Muscle layer of duodenum (tissue), 2 donors: ENCODE measurements around the gene CD7.
A peak's percentile ranks its signal among the peaks of the same experiment; 100 is the strongest.

ENCODE experiments used
- H3K27ac ChIP-seq: one replicate; pipeline ENCODE4 v1.7.0; 2013; ENCODE audit warnings: mild to moderate bottlenecking, low read length
- H3K27me3 ChIP-seq: one replicate; pipeline ENCODE4 v1.7.0; 2013; ENCODE audit warnings: low read depth, mild to moderate bottlenecking, control low read depth, low read length
- H3K36me3 ChIP-seq, 2 donors: one replicate each; pipeline ENCODE4 v1.7.0; 2013; ENCODE audit warnings: low read length in 2 of 2, control low read depth in 1 of 2, mild to moderate bottlenecking in 1 of 2; ENCODE audit not compliant: insufficient read depth in 2 of 2, control insufficient read depth in 1 of 2
- H3K4me1 ChIP-seq, 2 donors: one replicate each; pipeline ENCODE4 v1.7.0; 2013; ENCODE audit warnings: low read length in 2 of 2, mild to moderate bottlenecking in 2 of 2, control low read depth in 1 of 2, moderate library complexity in 1 of 2; ENCODE audit not compliant: insufficient read depth in 2 of 2, control insufficient read depth in 1 of 2
- H3K4me3 ChIP-seq, 2 donors: one replicate each; pipeline ENCODE4 v1.7.0; 2013; ENCODE audit warnings: low read length in 2 of 2, low read depth in 1 of 2, mild to moderate bottlenecking in 1 of 2
- H3K9me3 ChIP-seq, 2 donors: one replicate each; pipeline ENCODE4 v1.7.0; 2013; ENCODE audit warnings: low read length in 2 of 2, control low read depth in 1 of 2, mild to moderate bottlenecking in 1 of 2; ENCODE audit not compliant: control insufficient read depth in 1 of 2
- donor health status: healthy.

CD7 gene

GRCh38 chr17:82332669-82333278, 15.4 kb upstream of the CD7 start:
- Histone ChIP-seq H3K36me3 (no peaks in the 10 kb centered on the region), H3K4me3 (peak overlapping the region; percentile 44 to 72), H3K9me3 (no peaks in the 10 kb centered on the region), H3K27ac (no peak overlapping the region), H3K4me1 (peaks cover 0 to 39% of the 10 kb centered on the region in 2 donors), H3K27me3 (no peaks in the 10 kb centered on the region)

GRCh38 chr17:82331345-82331939, 14.0 kb upstream of the CD7 start:
- Histone ChIP-seq H3K27ac (no peak overlapping the region), H3K4me1 (peaks cover 0 to 39% of the 10 kb centered on the region in 2 donors), H3K9me3 (no peaks in the 10 kb centered on the region), H3K36me3 (no peaks in the 10 kb centered on the region), H3K27me3 (no peaks in the 10 kb centered on the region), H3K4me3 (no peak overlapping the region)

- Histone ChIP-seq H3K36me3 (peaks cover 0 to 5% of the 10 kb centered on the region in 2 donors), H3K4me3 (no peak overlapping the region), H3K27ac (no peak overlapping the region), H3K9me3 (no peaks in the 10 kb centered on the region), H3K27me3 (no peaks in the 10 kb centered on the region), H3K4me1 (peaks cover 0 to 39% of the 10 kb centered on the region in 2 donors)
Measured at GRCh38 chr17:82330322-82331239, 13.2 kb upstream of the CD7 start.

DNA sequence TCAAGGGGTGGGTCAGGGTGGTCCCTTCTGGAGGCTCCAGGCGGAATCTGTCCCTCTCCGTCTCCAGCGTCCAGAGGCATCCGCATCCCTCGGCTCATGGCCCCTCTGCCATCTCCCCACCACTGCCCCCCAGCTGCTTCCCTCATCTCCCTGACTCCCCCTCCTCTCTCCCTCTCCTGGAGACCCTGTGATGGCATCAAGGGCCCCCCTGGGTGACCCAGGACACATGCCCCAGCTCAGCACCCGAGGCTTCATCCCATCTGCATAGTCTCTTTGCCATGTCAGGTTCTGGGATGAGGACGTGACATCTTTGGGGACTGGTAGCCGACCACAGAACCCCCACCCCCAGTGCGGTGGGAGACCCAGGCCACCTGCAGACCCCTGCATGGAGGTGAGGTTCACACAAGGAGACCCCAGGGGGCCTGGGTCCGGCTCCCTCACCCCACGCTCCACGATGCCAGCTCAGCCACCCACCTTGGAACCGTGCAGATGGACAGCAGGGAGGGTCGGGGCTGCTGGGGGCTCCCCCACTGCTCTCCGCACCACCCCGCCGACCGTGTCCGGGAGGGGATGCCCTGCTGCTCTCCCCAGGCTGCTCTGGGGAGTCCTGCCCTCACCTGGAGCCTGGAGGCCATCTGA, 12.4 kb upstream of the CD7 start:
- Histone ChIP-seq H3K4me1 (peaks cover 0 to 31% of the 10 kb centered on the region in 2 donors), H3K4me3 (no peak overlapping the region), H3K9me3 (no peaks in the 10 kb centered on the region), H3K27ac (no peak overlapping the region), H3K36me3 (peaks cover 0 to 6% of the 10 kb centered on the region in 2 donors), H3K27me3 (no peaks in the 10 kb centered on the region)

DNA sequence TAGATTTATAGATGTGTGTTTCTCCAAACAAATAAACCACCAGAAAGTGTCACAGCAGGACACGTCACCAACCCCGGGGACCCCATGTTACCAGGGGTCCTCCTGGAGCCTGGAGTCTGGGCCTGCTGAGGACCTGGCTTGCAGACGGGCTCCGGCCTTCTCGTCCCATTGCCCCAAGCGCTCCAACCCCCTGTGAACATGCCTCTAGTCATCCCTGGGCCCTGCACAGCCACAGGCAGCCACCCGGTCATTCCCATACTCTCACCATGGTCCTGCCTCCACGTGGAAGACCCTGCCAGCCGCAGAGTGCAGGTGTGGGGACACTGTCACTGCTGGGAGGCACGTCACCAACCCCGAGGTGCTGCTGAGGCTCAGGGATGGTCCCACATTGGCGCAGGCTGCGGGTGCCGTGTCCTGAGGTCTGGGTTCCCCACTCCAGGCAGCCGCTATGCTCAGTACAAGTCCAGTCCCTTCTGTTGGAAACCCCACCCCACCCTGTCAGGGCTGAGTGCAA, 11.6 kb upstream of the CD7 start:
- Histone ChIP-seq H3K27ac (no peak overlapping the region), H3K36me3 (peaks cover 0 to 6% of the 10 kb centered on the region in 2 donors), H3K9me3 (no peaks in the 10 kb centered on the region), H3K27me3 (no peaks in the 10 kb centered on the region), H3K4me3 (no peak overlapping the region), H3K4me1 (peaks cover 0 to 24% of the 10 kb centered on the region in 2 donors)

- H3K27ac ChIP-seq: no peak overlapping the region
- no peaks in the 10 kb centered on the region for H3K27me3 ChIP-seq
- H3K4me3 ChIP-seq: no peak overlapping the region
- H3K9me3 ChIP-seq: no peaks in the 10 kb centered on the region
- H3K4me1 ChIP-seq: peaks cover 0 to 24% of the 10 kb centered on the region in 2 donors
- peaks cover 0 to 6% of the 10 kb centered on the region in 2 donors for H3K36me3 ChIP-seq
Measured at GRCh38 chr17:82328141-82328993, 11.0 kb upstream of the CD7 start.

DNA sequence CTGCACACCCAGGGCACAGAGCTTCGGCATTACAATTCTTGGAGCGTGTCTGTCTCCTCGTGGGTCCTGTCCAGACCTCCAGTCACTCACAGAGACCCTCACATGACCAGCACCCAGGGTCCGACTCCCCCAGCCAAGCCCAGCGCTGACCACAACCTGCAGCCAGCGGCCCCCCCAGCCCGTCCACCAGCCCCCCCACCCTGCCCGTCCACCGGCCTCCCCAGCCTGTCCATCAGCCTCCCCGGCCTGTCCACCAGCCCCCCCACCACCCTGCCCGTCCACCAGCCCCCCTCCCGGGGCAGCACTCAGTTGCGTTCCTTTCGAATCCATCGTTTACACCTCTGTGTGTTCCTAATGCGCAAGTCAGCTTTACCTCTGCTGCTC, 10.3 kb upstream of the CD7 start:
- no peak overlapping the region for H3K4me3 ChIP-seq
- peaks cover 0 to 19% of the 10 kb centered on the region in 2 donors for H3K4me1 ChIP-seq
- H3K27ac ChIP-seq: no peak overlapping the region
- no peaks in the 10 kb centered on the region for H3K9me3 ChIP-seq
- H3K27me3 ChIP-seq: no peaks in the 10 kb centered on the region
- H3K36me3 ChIP-seq: peaks cover 0 to 6% of the 10 kb centered on the region in 2 donors

GRCh38 chr17:82327289-82327688, 9.9 kb upstream of the CD7 start:
- H3K36me3 ChIP-seq: peaks cover 0 to 6% of the 10 kb centered on the region in 2 donors
- H3K27ac ChIP-seq: no peak overlapping the region
- H3K4me3 ChIP-seq: no peak overlapping the region
- no peaks in the 10 kb centered on the region for H3K27me3 ChIP-seq
- peaks cover 0 to 14% of the 10 kb centered on the region in 2 donors for H3K4me1 ChIP-seq
- no peaks in the 10 kb centered on the region for H3K9me3 ChIP-seq

DNA sequence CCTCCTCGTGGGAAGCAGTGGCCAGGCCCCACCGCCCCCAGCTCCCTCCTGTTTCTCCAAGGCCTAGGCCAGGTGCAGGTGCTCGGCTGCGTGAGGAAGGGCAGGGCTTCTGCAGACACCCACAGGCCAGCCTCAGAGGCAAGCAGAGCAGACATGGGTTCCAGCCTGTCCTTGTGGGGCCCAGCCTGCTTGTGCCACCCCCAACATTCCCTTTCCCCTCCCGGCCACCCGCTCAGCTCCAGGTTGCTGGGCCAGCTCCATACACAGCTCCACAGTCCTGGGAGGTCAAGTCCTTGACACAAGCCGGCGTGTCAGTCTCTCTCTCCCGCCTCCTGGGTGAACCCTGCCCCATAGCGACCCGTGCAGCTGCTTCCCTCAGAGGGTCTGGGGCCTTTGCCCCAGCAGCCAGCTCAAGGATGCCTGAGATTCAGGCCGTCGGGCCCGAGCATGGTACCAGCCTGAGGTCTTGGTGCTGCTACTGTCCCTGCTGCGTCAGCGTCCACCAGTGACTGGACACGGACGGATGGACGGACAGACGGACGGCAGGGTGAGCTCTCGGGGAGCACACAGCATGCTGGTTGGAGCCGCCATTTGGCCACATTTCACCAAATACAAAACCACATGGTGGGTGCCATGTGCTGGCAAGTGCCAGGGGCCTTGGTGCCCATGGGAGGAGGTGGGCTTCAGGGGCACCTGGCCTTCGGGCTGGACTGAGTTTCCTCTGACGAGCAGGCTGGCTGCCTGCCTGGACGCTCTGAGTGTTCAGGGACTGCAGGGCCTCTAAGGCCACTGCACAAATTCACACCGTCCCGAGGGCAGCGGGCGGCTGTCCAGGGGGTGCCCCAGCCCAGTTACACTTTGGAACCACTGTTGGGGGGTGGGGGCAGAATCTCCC, 8.1 kb upstream of the CD7 start:
- Histone ChIP-seq H3K27me3 (no peaks in the 10 kb centered on the region), H3K9me3 (no peaks in the 10 kb centered on the region), H3K4me1 (peaks cover 0 to 18% of the 10 kb centered on the region in 2 donors), H3K27ac (no peak overlapping the region), H3K4me3 (no peak overlapping the region), H3K36me3 (peaks cover 0 to 6% of the 10 kb centered on the region in 2 donors)
